Measurements from ENCODE around the gene PRAME.
"Not testable (repeated sequence)": the region's sequence is repeated elsewhere in the genome, so short reads cannot be mapped to it uniquely, and the experiment has no call there.

Gene PRAME, protein sequence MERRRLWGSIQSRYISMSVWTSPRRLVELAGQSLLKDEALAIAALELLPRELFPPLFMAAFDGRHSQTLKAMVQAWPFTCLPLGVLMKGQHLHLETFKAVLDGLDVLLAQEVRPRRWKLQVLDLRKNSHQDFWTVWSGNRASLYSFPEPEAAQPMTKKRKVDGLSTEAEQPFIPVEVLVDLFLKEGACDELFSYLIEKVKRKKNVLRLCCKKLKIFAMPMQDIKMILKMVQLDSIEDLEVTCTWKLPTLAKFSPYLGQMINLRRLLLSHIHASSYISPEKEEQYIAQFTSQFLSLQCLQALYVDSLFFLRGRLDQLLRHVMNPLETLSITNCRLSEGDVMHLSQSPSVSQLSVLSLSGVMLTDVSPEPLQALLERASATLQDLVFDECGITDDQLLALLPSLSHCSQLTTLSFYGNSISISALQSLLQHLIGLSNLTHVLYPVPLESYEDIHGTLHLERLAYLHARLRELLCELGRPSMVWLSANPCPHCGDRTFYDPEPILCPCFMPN

GRCh38 chr22:22558972-22559603 lies at the start of gene PRAME:
PRAME (minus strand) TSS chr22:22559265; CDS start chr22:22556832, 2,433 bp downstream.
- peak; percentile 10 to 40 for DNase-seq (ENCODE audit: extremely low read depth in 1 of 2, low read depth in 1 of 2)

DNA sequence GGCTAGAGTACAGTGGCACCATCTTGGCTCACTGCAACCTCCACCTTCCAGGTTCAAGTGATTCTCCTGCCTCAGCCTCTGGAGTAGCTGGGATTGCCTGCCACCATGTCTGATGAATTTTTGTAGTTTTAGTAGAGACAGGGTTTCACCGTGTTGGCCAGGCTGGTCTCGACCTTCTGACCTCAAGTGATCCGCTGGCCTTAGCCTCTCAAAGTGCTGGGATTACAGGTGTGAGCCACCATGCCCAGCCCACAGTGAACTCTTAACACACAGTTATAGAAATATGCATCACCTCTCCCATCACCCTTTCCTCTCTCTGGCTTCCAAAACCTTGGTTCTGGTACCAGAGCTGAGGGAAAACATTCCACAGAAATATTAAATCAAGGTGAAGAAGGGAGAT lies 49.0 kb upstream of the PRAME start:
- not testable (repeated sequence) for DNase-seq (ENCODE audit: extremely low read depth in 1 of 2, low read depth in 1 of 2)

- no peak for DNase-seq (ENCODE audit: extremely low read depth in 1 of 2, low read depth in 1 of 2)
These were observed 46.0 kb upstream of the PRAME start for GRCh38 chr22:22605074-22605404.

GRCh38 chr22:22604326-22605073 lies 45.4 kb upstream of the PRAME start:
- DNase-seq (ENCODE audit: extremely low read depth in 1 of 2, low read depth in 1 of 2): no peak

DNA sequence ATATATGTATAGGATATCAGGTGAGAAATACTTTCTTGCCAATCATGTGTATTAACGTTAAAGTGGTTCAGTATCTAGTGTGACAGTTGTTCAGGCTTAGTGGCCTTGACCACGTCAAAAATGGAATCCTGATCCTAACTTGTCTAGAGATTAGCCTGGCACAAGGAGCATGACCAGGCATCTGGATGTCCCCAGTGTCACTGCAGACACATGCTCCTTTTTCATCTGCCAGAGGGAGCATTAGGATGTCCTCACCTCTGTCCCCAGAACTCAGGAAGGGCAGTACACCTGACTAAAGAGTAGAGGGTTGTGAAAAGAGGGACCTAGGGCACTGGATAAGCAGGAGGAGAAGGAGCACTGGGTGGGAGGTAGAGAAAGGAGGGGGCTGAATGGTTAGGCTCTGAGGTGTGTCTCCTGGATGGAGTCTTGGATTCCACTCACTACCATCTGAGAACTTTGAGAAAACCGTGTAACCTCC lies 44.4 kb upstream of the PRAME start:
- DNase-seq (ENCODE audit: extremely low read depth in 1 of 2, low read depth in 1 of 2): no peak

GRCh38 chr22:22600531-22601261 lies 41.6 kb upstream of the PRAME start:
- no peak for DNase-seq (ENCODE audit: extremely low read depth in 1 of 2, low read depth in 1 of 2)

DNA sequence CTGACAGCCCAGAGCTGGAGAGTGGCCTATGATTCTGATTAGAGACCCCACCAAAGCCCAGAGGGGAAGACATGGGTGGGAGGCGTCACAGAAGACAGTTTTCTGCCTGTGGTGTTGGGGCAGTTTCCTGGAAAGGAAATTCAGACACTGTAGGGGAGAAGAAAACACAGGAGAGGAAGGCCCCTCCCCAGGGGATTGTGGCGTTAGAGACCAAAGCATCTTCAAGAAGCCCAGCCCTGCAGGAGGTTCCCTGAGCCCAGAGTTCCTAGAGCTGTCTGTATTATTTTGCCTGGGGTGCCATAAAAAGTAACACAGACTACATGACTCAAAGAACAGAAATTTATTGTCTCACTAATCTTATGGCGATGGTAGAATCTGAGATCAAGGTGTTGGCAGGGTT lies 40.2 kb upstream of the PRAME start:
- DNase-seq (ENCODE audit: extremely low read depth in 1 of 2, low read depth in 1 of 2): no peak

GRCh38 chr22:22598144-22598543 lies 39.1 kb upstream of the PRAME start:
- DNase-seq (ENCODE audit: extremely low read depth in 1 of 2, low read depth in 1 of 2): no peak

- DNase-seq (ENCODE audit: extremely low read depth in 1 of 2, low read depth in 1 of 2): no peak
These were observed 36.2 kb upstream of the PRAME start for GRCh38 chr22:22595001-22595835.

- DNase-seq (ENCODE audit: extremely low read depth in 1 of 2, low read depth in 1 of 2): peak in 1 of 2 donors; percentile 30
These were observed 35.0 kb upstream of the PRAME start for GRCh38 chr22:22593964-22594656.

GRCh38 chr22:22593250-22593649 lies 34.2 kb upstream of the PRAME start:
- DNase-seq (ENCODE audit: extremely low read depth in 1 of 2, low read depth in 1 of 2): no peak

- DNase-seq (ENCODE audit: extremely low read depth in 1 of 2, low read depth in 1 of 2): no peak
These were observed 32.6 kb upstream of the PRAME start for GRCh38 chr22:22591348-22592299.

DNA sequence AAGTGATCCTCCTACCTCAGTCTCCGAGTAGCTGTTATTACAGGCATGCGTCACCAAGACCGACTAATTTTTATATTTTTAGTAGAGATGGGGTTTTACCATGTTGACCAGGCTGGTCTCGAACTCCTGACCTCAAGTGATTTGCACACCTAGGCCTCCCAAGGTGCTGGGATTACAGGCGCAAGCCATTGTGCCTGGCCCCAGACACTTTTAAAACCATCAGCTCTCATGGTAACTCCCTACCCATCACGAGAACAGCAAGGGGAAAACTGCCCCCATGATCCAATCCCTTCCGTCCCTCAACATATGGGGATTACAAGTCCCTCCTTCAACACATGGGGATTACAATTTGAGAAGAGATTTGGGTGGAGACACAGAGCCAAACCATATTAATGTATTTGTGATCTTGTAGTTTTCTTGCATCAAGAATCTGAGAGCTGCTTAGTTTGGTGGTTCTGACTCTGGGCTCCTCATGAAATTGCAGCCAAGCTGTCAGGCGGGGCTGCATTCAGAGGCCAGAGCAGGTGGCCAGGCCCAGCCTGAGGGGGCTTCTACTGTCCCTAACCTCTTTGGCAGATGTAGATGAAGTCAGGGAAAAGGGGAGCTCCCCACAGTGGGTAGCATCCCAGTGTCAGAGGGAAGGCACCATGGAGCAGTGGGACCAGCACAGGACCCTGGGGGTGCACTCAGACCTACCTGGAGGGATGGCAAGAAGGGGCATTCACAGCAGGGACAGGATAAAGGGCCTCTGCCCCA lies 31.2 kb upstream of the PRAME start:
- DNase-seq (ENCODE audit: extremely low read depth in 1 of 2, low read depth in 1 of 2): no peak

- no peak for DNase-seq (ENCODE audit: extremely low read depth in 1 of 2, low read depth in 1 of 2)
These were observed 29.6 kb upstream of the PRAME start for GRCh38 chr22:22588485-22589164.

DNA sequence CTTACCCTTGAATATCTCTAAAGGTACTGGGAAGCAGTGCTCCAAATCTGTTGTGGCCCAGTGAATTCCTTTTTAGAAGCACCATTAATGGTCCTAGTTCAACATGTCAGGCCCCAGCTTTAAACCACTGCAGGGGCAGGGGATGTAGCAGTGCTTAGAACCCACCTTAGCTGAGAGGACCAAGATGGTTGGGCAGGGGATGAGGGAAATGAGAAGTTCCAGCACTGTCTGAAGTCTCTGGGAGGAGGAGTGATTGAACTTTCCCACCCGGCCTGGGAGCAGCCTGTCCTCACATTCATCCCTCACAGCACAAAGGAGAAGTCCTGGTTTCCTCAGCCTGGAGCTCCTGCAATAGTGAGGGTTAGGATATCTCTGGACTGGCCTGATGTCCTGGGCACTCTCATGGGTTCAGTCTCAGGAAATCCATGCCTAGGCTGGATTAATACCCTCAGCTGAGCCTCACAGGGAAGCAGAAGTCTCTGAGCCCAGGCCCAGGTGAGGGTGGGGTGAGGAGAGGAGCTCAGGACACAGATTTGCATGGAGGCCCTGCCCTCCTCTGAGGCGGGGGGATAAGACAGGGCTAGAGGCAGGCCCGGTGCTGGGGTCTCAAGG lies 28.6 kb upstream of the PRAME start:
- no peak for DNase-seq (ENCODE audit: extremely low read depth in 1 of 2, low read depth in 1 of 2)

DNA sequence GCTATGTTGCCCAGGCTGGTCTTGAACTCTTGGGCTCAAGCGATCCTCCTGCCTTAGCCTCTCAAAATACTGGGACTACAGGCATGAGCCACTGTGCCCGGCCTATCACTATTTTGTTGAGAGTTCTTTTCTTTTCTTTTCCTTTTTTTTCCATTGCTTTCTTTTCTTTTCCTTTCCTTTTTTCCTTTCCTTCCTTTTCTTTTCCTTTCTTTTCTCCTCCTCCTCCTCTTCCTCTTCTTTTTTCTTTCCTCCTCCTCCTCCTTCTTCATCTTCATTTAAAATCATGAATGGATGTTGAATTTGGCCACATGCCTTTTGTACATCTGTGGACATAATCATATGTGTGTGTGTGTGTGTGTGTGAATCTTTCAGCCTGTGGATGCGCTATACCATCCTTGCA lies 25.7 kb upstream of the PRAME start:
- DNase-seq (ENCODE audit: extremely low read depth in 1 of 2, low read depth in 1 of 2): no peak
